Measurements from ENCODE around the gene BTN2A1. TPM values are rescaled to one million over a fixed set of nuclear protein-coding genes. Genes with fewer than 3 reads are reported as not detected.
"Not testable (repeated sequence)": the region's sequence is repeated elsewhere in the genome, so short reads cannot be mapped to it uniquely, and the experiment has no call there.

The BTN2A1 gene
- total RNA-seq, 1 experiment from 2014 or later: 15.0 TPM

DNA sequence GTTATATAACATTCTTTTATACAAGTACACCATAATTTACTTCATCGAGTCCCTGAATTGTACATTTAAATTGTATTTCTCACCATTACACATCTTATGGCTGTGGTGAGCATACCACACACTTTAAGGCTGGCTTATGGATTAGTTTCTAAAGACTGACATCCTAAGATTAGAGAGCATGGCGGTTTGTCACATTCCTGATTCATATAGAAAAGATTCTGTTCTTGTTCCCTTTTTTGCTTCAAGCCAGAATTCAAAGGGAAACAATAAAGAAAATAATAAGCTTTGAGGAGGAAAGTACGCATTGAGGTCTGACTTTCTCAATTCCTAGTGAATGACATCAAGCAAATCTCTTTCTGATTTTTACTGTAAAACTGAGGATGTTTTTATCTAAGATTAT lies 44.9 kb downstream of the BTN2A1 start:
- CTCF ChIA-PET: no interaction called here
- intact Hi-C loops (cut with micrococcal nuclease; ENCODE audit: unreplicated experiment): loop anchor here (1.0 kb wide), 1 partner anchor 13 kb away; no protein-coding TSS in a partner anchor
- H3K4me1 ChIP-seq: peaks cover 28% of the 10 kb centered on the region
- Mint-ChIP-seq H3K4me1 (ENCODE audit: low read depth, unreplicated experiment) (peaks cover 24% of the 10 kb centered on the region), H3K4me3 (ENCODE audit: unreplicated experiment) (peak overlapping the region; percentile 88), H3K9me3 (ENCODE audit: unreplicated experiment) (no peaks in the 10 kb centered on the region), H3K27ac (ENCODE audit: unreplicated experiment) (no peak overlapping the region), H3K36me3 (ENCODE audit: insufficient read depth, unreplicated experiment) (peaks cover 6% of the 10 kb centered on the region), H3K27me3 (ENCODE audit: insufficient read depth, unreplicated experiment) (no peaks in the 10 kb centered on the region)
- POLR2A ChIA-PET: interaction anchor here (0.5 to 1.5 kb wide), 5 partner anchors 29 to 1318 kb away, joined by 3 to 6 read pairs (median 5); partner anchors contain the start of gene HMGN4
- no peak for DNase-seq
- no peaks in the 10 kb centered on the region for H3K27me3 ChIP-seq (replicated peaks; ENCODE audit: control insufficient read depth, insufficient read depth, low read length)
- no peaks in the 10 kb centered on the region for H3K36me3 ChIP-seq (ENCODE audit: control insufficient read depth, insufficient read depth, low read length)
- no peaks in the 10 kb centered on the region for H3K9me3 ChIP-seq
- no TSS peak for BruUV-seq (replicated peaks)
- TF ChIP-seq, protein P1, sequence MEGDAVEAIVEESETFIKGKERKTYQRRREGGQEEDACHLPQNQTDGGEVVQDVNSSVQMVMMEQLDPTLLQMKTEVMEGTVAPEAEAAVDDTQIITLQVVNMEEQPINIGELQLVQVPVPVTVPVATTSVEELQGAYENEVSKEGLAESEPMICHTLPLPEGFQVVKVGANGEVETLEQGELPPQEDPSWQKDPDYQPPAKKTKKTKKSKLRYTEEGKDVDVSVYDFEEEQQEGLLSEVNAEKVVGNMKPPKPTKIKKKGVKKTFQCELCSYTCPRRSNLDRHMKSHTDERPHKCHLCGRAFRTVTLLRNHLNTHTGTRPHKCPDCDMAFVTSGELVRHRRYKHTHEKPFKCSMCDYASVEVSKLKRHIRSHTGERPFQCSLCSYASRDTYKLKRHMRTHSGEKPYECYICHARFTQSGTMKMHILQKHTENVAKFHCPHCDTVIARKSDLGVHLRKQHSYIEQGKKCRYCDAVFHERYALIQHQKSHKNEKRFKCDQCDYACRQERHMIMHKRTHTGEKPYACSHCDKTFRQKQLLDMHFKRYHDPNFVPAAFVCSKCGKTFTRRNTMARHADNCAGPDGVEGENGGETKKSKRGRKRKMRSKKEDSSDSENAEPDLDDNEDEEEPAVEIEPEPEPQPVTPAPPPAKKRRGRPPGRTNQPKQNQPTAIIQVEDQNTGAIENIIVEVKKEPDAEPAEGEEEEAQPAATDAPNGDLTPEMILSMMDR (IDR thresholded peaks at IDR 0.05; ENCODE audit: insufficient read depth in 1 of 2, low read depth in 1 of 2, low read length in 1 of 2, severe bottlenecking in 1 of 2, unreplicated experiment in 1 of 2): no peak
- H3K4me3 ChIP-seq (ENCODE audit: low read depth, low read length): no peak overlapping the region; the same call in 1 of the 2 replicates

- BruUV-seq (replicated peaks): no TSS peak
- Mint-ChIP-seq H3K27me3 (ENCODE audit: insufficient read depth, unreplicated experiment) (no peaks in the 10 kb centered on the region), H3K9me3 (ENCODE audit: unreplicated experiment) (no peaks in the 10 kb centered on the region), H3K4me3 (ENCODE audit: unreplicated experiment) (no peak overlapping the region), H3K4me1 (ENCODE audit: low read depth, unreplicated experiment) (peaks cover 17% of the 10 kb centered on the region), H3K36me3 (ENCODE audit: insufficient read depth, unreplicated experiment) (peaks cover 6% of the 10 kb centered on the region), H3K27ac (ENCODE audit: unreplicated experiment) (no peak overlapping the region)
- ChIA-PET POLR2A (no interaction called here), CTCF (no interaction called here)
- no peak overlapping the region for H3K4me3 ChIP-seq (ENCODE audit: low read depth, low read length)
- no peaks in the 10 kb centered on the region for H3K9me3 ChIP-seq
- no peaks in the 10 kb centered on the region for H3K27me3 ChIP-seq (replicated peaks; ENCODE audit: control insufficient read depth, insufficient read depth, low read length)
- intact Hi-C loops (cut with micrococcal nuclease; ENCODE audit: unreplicated experiment): no loop called here
- H3K4me1 ChIP-seq: peaks cover 4% of the 10 kb centered on the region
- DNase-seq: no peak
- H3K36me3 ChIP-seq (ENCODE audit: control insufficient read depth, insufficient read depth, low read length): no peaks in the 10 kb centered on the region
- TF ChIP-seq, protein P1 (IDR thresholded peaks at IDR 0.05; ENCODE audit: insufficient read depth in 1 of 2, low read depth in 1 of 2, low read length in 1 of 2, severe bottlenecking in 1 of 2, unreplicated experiment in 1 of 2): no peak
Observed at GRCh38 chr6:26507658-26508057, 49.9 kb downstream of the BTN2A1 start.

GRCh38 chr6:26511033-26511432 lies 53.3 kb downstream of the BTN2A1 start:
- H3K36me3 ChIP-seq (ENCODE audit: control insufficient read depth, insufficient read depth, low read length); H3K27me3 ChIP-seq (replicated peaks; ENCODE audit: control insufficient read depth, insufficient read depth, low read length); H3K36me3 Mint-ChIP-seq (ENCODE audit: insufficient read depth, unreplicated experiment); DNase-seq; intact Hi-C loops (cut with micrococcal nuclease; ENCODE audit: unreplicated experiment); H3K4me3 ChIP-seq (ENCODE audit: low read depth, low read length); CTCF ChIA-PET; H3K4me3 Mint-ChIP-seq (ENCODE audit: unreplicated experiment); BruUV-seq (replicated peaks); POLR2A ChIA-PET; H3K9me3 ChIP-seq; H3K27ac Mint-ChIP-seq (ENCODE audit: unreplicated experiment); H3K27me3 Mint-ChIP-seq (ENCODE audit: insufficient read depth, unreplicated experiment); H3K9me3 Mint-ChIP-seq (ENCODE audit: unreplicated experiment): not testable (repeated sequence)
- H3K4me1 Mint-ChIP-seq (ENCODE audit: low read depth, unreplicated experiment): peaks cover 35% of the 10 kb centered on the region
- H3K4me1 ChIP-seq: peaks cover 27% of the 10 kb centered on the region
